Heart right ventricle (tissue), 16 donors: ENCODE results near the gene CELSR3. TPM values are rescaled to one million over a fixed set of nuclear protein-coding genes. Genes with fewer than 3 reads are reported as not detected.

ENCODE experiments used
- ATAC-seq, 8 donors: fragments of 200-7000 bp; cut with Tn5 transposase; one replicate each; pipeline ENCODE4 v1.9.1; 2020; ENCODE audit warnings: mild to moderate bottlenecking in 8 of 8, moderate library complexity in 8 of 8, moderate number of reproducible peaks in 1 of 8
- DNase-seq, 2 donors: peaks; one replicate each; pipeline ENCODE4 v3.0.0-alpha.2; 2020
- H3K27ac ChIP-seq, 10 donors: fragments of 200-600 bp; sonication (generic) in 2 of 10; one replicate each; pipeline versions ENCODE4 v1.5.0 to v1.8.0; 2020 to 2022; ENCODE audit warnings: mild to moderate bottlenecking in 3 of 10
- H3K27me3 ChIP-seq, 7 donors: fragments of 200-600 bp; one replicate each; pipeline ENCODE4 v1.8.0; 2021 to 2022; ENCODE audit warnings: mild to moderate bottlenecking in 2 of 7
- H3K36me3 ChIP-seq, 9 donors: fragments of 200-600 bp; sonication (generic) in 1 of 9; one replicate each; pipeline versions ENCODE4 v1.5.0 to v1.8.0; 2020 to 2022; ENCODE audit warnings: mild to moderate bottlenecking in 2 of 9
- H3K4me1 ChIP-seq, 9 donors: fragments of 200-600 bp; sonication (generic) in 1 of 9; one replicate each; pipeline versions ENCODE4 v1.5.0 to v1.8.0; 2020 to 2022; ENCODE audit warnings: mild to moderate bottlenecking in 4 of 9
- H3K4me3 ChIP-seq, 10 donors: fragments of 200-600 bp; sonication (generic) in 2 of 10; one replicate each; pipeline versions ENCODE4 v1.5.0 to v1.8.0; 2020 to 2022; ENCODE audit warnings: mild to moderate bottlenecking in 7 of 10, moderate library complexity in 2 of 10
- H3K9me3 ChIP-seq, 11 donors: fragments of 200-600 bp in 10 of 11; sonication (generic) in 2 of 11; one replicate each; pipeline versions ENCODE4 v1.5.0 to v1.8.0; 2013 to 2022; ENCODE audit warnings: mild to moderate bottlenecking in 2 of 11, control low read depth in 1 of 11, moderate library complexity in 1 of 11
- WGBS, 2 donors: extraction: QIAGEN DNeasy Blood & Tissue Kit; methylation state at CpG; one replicate each; pipeline ENCODE4 v1.1.7; 2013; ENCODE audit warnings: inconsistent platforms in 1 of 2; 5-methylcytosine and 5-hydroxymethylcytosine counted together
- intact Hi-C, 10 donors: fragments of 100-400 bp; cut with DNase I; formaldehyde crosslinking; loops; one replicate each; pipeline versions ENCODE4 v1.11.1 to v1.14.2; 2022
- polyA plus RNA-seq, 2 donors: library from polyadenylated mRNA; stranded (reverse); fragments of 200-250 nt; gene quantifications; one replicate each; pipeline ENCODE4 v1.2.3, GENCODE V29; 2013
- total RNA-seq, 10 donors: library from RNA; stranded (reverse); fragmentation: NEBNext Ultra II Directional in 3 of 10; extraction: Animal tissue kit (Norgen Biotek cat#: 25700) in 3 of 10; gene quantifications; one replicate each; pipeline versions ENCODE4 v1.2.1 to v1.2.4, GENCODE V29; 2021 to 2023
- TF ChIP-seq, protein P1 (sequence below), 9 donors: fragments of 200-600 bp; sonication (generic) in 2 of 9; IDR thresholded peaks; one replicate each; pipeline versions ENCODE4 v1.5.0 to v1.8.0; 2021 to 2022; ENCODE audit warnings: antibody characterized with exemption in 9 of 9, mild to moderate bottlenecking in 5 of 9, moderate library complexity in 1 of 9
- donor health status: Arrhythmogenic right ventricular cardiomyopathy.
- donor health status: ischemic (EF 13 %, LVEDD 7.1; RV severe dilation, severe dysfunction).
- donor health status: healthy with polysubstance abuse.
- donor health status: DM: no; HTN: yes; CAD: no.
- donor health status: DM: no; HTN: no; CAD: no.
- donor health status: ischemic (EF 25% LVEDD 6.9; RV normal size, moderate dysfunction).
- donor health status: ischemic (EF 25% LVEDD 5.7; RV mildly dilated, moderate dysfunction).
- donor health status: healthy.
- donor health status: DM: yes; HTN: yes; CAD: no.
- donor health status: Ischemic cardiomyopathy.
- donor health status: ischemic (EF 35%, LVEDD 5.7; RV mildly dilated, moderate dysfunction).
- donor health status: nonischemic (EF 11% LVEDD 7.7; RV severe dilation, severe dysfunction).
- donor health status: DM: yes; HTN: yes; CAD: no.
- donor health status: PGD.
- donor health status: ischemic (EF 29% LVEDD 5.4; RV normal size, mild dysfunction).
- donor health status: nonischemic (EF 23%, LVEDD 6.1; RV moderate dilation, normal function).

CELSR3 gene
- total and polyA plus RNA-seq, 12 donors, result 0.10 to 0.44 (median 0.17) TPM

DNA sequence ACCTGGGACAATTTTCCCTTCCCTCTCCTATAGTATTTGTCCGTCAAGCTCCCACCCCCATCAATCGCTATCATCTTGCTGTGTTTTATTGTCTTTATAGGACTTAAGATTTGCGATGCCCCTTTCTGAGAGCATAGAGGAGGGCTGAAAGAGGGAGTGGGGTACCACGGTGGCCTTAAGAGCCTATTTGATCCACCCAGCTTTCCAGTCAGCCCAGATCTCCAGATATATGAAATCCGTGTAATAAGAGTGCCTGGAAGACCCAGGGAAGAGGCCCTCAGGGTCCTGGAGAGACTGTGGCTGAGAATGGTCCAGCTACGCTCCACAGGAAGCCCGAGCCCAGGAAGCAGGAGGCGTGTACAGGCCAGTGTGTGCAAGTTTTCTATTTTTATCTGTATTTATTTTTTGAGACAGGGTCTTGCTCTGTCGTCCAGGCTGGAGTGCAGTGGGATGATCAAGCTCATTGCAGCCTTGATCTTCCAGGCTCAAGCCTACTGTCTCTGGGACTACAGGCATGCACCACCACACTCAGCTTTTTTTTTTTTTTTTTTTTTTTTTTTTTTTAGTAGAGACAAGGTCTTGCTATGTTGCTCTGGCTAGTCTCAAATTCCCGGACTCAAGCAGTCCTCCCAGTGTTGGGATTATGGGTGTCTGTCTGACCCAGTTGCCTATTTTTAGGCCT is 24.0 kb upstream of the CELSR3 start:
- DNase-seq (no peak), ATAC-seq (no peak)
- 38 to 47% methylated on average over 10 of the region's 10 CpGs for WGBS, 2 donors
- H3K36me3 ChIP-seq, result peaks cover 0 to 59% (median 49%) of the 10 kb centered on the region in 9 donors
- peak overlapping the region in 6 of 10 donors; percentile 63 to 98 (median 91) for H3K4me3 ChIP-seq
- no peaks in the 10 kb centered on the region for H3K27me3 ChIP-seq
- H3K9me3 ChIP-seq, result no peaks in the 10 kb centered on the region
- TF ChIP-seq, protein P1, sequence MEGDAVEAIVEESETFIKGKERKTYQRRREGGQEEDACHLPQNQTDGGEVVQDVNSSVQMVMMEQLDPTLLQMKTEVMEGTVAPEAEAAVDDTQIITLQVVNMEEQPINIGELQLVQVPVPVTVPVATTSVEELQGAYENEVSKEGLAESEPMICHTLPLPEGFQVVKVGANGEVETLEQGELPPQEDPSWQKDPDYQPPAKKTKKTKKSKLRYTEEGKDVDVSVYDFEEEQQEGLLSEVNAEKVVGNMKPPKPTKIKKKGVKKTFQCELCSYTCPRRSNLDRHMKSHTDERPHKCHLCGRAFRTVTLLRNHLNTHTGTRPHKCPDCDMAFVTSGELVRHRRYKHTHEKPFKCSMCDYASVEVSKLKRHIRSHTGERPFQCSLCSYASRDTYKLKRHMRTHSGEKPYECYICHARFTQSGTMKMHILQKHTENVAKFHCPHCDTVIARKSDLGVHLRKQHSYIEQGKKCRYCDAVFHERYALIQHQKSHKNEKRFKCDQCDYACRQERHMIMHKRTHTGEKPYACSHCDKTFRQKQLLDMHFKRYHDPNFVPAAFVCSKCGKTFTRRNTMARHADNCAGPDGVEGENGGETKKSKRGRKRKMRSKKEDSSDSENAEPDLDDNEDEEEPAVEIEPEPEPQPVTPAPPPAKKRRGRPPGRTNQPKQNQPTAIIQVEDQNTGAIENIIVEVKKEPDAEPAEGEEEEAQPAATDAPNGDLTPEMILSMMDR (IDR thresholded peaks at IDR 0.05), result no peak
- peak overlapping the region in 7 of 10 donors; percentile 15 to 91 (median 85) for H3K27ac ChIP-seq
- intact Hi-C loops, result loop anchor here in 3 of 10 donors (5.0 to 10.0 kb wide), 2 partner anchors 51 to 222 kb away; a partner anchor contains a TSS
- peaks cover 16 to 44% (median 34%) of the 10 kb centered on the region in 9 donors for H3K4me1 ChIP-seq

DNA sequence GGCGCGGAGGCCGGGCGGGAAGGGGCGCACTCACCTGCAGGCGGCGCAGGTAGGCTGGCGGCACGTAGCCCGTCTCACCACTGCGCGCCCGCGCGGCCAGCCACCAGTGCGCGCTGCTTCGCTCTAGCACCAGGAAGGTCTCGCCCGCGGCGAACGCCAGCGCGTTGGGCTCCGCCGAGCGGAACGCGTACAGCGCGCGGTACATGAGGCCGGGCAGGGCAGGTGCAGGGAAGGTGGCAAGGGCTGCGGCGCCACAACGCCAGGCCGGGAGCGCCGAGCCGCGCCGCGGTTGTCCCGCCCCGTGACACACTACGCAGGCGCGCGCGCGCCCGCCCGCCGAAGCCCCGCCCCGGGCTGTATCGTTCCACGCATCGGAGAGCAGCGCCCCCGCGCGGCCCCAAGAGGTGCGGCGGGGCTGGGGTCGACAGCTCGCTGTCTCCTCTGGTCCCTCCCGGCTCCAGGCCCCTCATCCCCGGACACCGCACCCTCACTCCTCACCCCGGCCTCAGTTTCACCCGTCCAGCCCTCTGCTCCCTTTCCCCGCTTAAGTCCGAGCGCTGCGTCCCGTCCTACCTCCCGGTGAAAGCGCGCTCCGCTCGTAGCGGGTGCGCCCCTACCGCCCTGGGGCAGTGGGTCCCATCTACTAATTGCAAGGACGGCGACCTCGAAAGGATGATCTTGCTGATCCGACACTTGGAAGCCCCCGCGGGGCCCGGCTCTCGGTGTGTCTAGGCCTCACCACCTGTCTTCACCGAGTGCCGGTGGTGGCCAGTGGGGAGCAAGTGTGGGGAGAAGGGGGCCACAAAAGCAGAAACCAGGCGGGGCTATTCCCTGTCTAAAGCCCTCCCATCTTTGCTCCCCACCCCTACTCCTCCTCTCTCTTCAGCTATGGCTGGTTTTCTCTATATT is 23.2 kb upstream of the CELSR3 start, which contains the start of gene NCKIPSD:
TSS of gene NCKIPSD (minus strand) at position 313 of the 909 bp plus-strand sequence. CDS start at position 205, 108 bp downstream.
- DNase-seq (peak; percentile 87 to 94), ATAC-seq (peak; percentile 85 to 97 (median 93))
- peak within 1 kb of the TSS; percentile 63 to 99 (median 92) for H3K4me3 ChIP-seq
- H3K27me3 ChIP-seq, result no peaks in the 10 kb centered on the region
- H3K27ac ChIP-seq, result peak within 1 kb of the TSS; percentile 77 to 91 (median 86)
- H3K36me3 ChIP-seq, result peaks cover 0 to 59% (median 50%) of the 10 kb centered on the region in 9 donors
- WGBS, 2 donors, result 1% methylated on average over 86 to 97 of the region's 97 CpGs
- H3K4me1 ChIP-seq, result peaks cover 16 to 44% (median 34%) of the 10 kb centered on the region in 9 donors
- no peaks in the 10 kb centered on the region for H3K9me3 ChIP-seq
- TF ChIP-seq, protein P1 (IDR thresholded peaks at IDR 0.05), result peak; percentile 71 to 95 (median 84)
- intact Hi-C loops, result loop anchor here in 5 of 10 donors (1.0 to 10.0 kb wide), 5 partner anchors 51 to 221 kb away; partner anchors contain the start of gene SLC26A6 (in 2 of the 5)

DNA sequence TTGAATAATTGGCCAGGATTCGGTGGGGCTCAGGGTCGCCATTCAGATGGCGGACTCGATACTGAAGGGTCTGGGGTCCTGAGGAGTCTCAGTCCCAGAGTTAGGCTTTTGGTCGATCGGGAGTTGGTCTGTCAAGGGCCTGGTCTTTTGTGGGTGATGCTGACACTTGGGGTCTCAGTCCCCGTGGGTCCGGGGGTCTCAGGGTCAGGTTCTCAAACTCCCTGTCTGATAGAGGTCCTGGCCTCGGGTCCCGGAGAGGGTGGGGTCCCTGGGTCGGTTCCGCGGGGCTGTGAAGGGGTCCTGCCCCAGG is 22.6 kb upstream of the CELSR3 start:
- WGBS, 2 donors, result 11% methylated on average over 13 of the region's 13 CpGs
- H3K27ac ChIP-seq, result peak overlapping the region; percentile 73 to 91 (median 86)
- DNase-seq (no peak), ATAC-seq (no peak)
- peaks cover 16 to 44% (median 34%) of the 10 kb centered on the region in 9 donors for H3K4me1 ChIP-seq
- peaks cover 0 to 59% (median 50%) of the 10 kb centered on the region in 9 donors for H3K36me3 ChIP-seq
- TF ChIP-seq, protein P1 (IDR thresholded peaks at IDR 0.05), result no peak
- intact Hi-C loops, result loop anchor here in 5 of 10 donors (1.0 to 10.0 kb wide), 5 partner anchors 50 to 220 kb away; partner anchors contain the start of gene SLC26A6 (in 2 of the 5)
- H3K4me3 ChIP-seq, result peak overlapping the region; percentile 63 to 99 (median 92)
- no peaks in the 10 kb centered on the region for H3K27me3 ChIP-seq
- no peaks in the 10 kb centered on the region for H3K9me3 ChIP-seq
